Fibroblast of the aortic adventitia (primary cell): ENCODE measurements around the gene MTARC1. TPM values are rescaled to one million over a fixed set of nuclear protein-coding genes. Genes with fewer than 3 reads are reported as not detected.

ENCODE experiments used
- DNase-seq: peaks from one replicate; pipeline ENCODE4 v3.0.0-alpha.2; 2010; ENCODE audit warnings: low read depth
- H3K4me3 ChIP-seq: 2 replicates; pipeline ENCODE4 v1.5.1; 2011; ENCODE audit warnings: low read depth, mild to moderate bottlenecking, control low read depth, low read length, moderate library complexity
- total RNA-seq: library from RNA; depleted of rRNA; stranded (reverse); fragments of >200 nt; gene quantifications from 2 replicates; pipeline ENCODE4 v1.2.3, GENCODE V29; 2012; ENCODE audit warnings: low replicate concordance
- TF ChIP-seq, protein P1 (sequence below): IDR thresholded peaks from 2 replicates; pipeline ENCODE4 v1.5.1; 2011; ENCODE audit warnings: mild to moderate bottlenecking, low read length, control low read depth, inconsistent platforms; ENCODE audit not compliant: insufficient read depth

The MTARC1 gene
- total RNA-seq, 1 donor = 0.72 TPM

DNA sequence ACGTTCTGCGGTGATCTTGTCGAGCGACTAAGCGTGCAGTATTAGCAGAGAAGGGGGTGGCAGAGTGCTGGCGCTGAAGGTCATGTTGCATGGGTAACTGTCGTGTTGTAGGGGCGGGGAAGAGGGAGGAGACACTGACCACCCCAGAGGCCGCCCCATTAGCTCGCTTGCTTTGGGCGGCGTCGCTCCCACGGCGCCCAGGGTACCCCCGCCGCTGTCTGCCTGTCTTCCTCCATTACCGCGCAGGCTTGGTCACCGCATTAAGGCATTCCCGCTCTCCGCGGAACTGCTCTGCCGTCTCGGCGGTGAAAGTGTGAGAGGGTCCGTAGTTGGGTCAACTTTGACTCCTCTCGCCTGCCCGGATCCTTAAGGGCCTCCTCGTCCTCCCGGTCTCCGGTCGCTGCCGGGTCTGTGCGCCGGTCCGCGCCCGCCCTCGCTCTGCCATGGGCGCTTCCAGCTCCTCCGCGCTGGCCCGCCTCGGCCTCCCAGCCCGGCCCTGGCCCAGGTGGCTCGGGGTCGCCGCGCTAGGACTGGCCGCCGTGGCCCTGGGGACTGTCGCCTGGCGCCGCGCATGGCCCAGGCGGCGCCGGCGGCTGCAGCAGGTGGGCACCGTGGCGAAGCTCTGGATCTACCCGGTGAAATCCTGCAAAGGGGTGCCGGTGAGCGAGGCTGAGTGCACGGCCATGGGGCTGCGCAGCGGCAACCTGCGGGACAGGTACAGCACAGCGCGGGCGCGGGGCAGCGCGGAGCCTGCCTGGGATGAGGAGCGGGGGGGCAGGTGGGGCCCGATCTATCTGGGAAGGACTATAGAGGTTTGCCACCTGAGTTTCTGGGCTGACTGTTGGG lies 38.4 kb upstream of the MTARC1 start, which contains the start of gene MTARC2:
TSS of gene MTARC2 (plus strand) at position 234 of the 846 bp plus-strand sequence. CDS start at position 444, 210 bp downstream.
- TF ChIP-seq, protein P1, sequence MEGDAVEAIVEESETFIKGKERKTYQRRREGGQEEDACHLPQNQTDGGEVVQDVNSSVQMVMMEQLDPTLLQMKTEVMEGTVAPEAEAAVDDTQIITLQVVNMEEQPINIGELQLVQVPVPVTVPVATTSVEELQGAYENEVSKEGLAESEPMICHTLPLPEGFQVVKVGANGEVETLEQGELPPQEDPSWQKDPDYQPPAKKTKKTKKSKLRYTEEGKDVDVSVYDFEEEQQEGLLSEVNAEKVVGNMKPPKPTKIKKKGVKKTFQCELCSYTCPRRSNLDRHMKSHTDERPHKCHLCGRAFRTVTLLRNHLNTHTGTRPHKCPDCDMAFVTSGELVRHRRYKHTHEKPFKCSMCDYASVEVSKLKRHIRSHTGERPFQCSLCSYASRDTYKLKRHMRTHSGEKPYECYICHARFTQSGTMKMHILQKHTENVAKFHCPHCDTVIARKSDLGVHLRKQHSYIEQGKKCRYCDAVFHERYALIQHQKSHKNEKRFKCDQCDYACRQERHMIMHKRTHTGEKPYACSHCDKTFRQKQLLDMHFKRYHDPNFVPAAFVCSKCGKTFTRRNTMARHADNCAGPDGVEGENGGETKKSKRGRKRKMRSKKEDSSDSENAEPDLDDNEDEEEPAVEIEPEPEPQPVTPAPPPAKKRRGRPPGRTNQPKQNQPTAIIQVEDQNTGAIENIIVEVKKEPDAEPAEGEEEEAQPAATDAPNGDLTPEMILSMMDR = no peak
- DNase-seq = peak; percentile 50
- H3K4me3 ChIP-seq = peak within 1 kb of the TSS; percentile 73

DNA sequence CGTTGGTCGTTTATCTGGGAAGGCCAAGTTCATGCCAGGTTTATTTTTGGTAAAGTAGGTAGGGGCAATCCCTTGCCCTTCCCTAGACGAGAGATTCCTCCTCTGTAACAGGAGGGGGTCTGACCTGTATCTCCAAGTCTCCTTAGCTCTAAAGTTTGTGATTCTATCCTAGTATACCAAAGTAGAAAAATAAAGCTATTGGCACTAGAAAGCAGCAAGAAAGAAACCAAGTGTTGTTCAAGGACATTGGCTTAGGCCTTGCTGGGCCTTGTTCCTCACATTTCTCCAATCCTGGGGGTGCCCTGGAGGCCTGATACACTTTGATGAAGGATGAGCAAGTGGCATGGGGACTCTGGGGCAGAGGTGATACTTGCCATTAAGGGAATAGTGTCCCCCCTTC lies 37.8 kb upstream of the MTARC1 start:
- TF ChIP-seq, protein P1 = no peak
- DNase-seq = no peak
- H3K4me3 ChIP-seq = peak overlapping the region; percentile 73

DNA sequence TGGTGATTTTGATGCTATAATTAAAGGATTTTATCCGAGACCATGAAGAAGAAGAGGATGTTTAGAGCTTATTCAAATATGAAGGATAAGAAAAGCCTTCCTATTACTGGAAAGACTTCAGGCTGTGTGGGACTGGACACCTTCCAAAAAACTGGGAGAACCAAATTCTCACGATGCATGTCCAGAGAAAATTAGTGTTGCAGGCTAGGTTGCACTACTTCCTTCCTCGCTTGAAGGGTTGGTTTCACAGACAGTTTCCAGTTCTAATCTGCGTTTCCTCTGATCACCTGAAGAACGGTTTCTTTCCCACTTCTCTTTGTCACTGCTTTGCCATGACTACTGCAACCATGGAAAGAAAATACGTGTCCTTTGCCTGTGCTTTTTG lies 36.6 kb upstream of the MTARC1 start:
- no peak overlapping the region for H3K4me3 ChIP-seq
- TF ChIP-seq, protein P1 = no peak
- DNase-seq = peak; percentile 32

DNA sequence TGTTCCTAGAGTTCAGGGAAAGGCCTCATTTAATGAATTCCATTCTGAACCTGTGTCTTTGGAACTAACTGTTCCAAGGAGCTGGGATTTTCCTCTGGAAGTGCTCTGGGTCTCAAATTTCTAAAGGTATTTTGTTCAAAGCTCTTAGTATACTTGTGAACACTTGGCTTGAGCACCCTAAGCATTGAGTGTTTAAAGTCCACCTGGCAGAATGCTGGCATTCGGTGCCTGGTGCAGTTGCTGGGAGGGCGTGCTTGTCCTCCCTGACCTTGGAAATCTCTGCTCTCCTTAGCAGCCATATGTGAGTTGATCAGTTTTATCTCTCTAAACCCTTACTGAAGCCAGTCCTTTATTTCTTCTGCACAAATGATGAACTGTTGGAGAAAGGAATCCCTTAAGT lies 35.6 kb upstream of the MTARC1 start:
- TF ChIP-seq, protein P1 = no peak
- H3K4me3 ChIP-seq = no peak overlapping the region
- no peak for DNase-seq

DNA sequence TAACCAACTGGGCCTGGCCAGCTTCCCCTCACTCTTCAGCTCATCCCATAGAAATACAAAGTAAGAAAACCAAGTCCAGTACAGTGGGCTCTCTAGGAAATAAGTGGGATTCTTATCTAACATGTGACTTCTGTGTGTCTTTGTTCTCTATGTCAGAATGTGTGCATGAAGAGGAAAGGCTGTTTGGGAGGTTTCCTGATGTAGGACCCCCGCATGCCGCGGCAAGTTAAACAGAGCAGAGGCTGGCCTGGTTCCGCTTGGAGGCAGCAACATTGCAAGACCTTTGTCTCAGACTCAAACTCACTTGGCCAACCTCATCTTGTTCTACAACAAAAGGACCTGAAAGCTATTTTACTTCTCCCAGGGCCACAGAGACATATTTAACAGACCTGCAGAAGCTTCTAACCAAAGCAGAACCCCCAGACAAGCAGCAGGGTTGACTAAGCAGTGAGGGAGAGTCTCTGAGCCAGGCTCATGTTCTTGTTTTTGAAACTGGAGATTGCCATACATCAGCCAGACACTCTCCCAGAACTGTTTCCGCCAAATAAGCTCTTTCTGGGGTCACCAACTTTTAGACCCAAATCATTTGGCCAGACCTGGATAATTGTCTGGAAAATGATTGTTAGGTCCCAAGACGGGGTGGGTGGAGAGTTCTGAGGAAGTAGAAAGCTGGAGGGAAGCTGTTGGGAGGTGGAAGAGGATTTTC lies 32.3 kb upstream of the MTARC1 start:
- TF ChIP-seq, protein P1 = no peak
- no peak for DNase-seq
- H3K4me3 ChIP-seq = no peak overlapping the region

DNA sequence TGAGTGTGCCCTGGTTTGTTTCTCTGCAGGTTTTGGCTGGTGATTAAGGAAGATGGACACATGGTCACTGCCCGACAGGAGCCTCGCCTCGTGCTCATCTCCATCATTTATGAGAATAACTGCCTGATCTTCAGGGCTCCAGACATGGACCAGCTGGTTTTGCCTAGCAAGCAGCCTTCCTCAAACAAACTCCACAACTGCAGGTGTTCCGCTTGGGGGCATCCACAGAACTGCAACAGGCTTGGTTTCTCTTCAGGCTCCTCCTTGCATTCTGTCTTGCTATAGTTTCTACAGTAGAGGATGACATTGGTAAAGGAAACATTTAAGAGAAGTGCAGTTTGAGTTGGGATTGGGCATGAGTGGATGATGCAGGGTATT lies 31.8 kb upstream of the MTARC1 start:
- DNase-seq = no peak
- H3K4me3 ChIP-seq = no peak overlapping the region
- TF ChIP-seq, protein P1 = no peak
